Esophagus muscularis mucosa (tissue), 4 donors: ENCODE measurements around the gene PLXNA4. TPM values are rescaled to one million over a fixed set of nuclear protein-coding genes. Genes with fewer than 3 reads are reported as not detected.

Experiments
- DNase-seq: peaks from one replicate; pipeline ENCODE4 v3.0.0-alpha.2; 2017; ENCODE audit errors: extremely low spot score
- H3K27ac ChIP-seq, 4 donors: fragments of 200-600 bp; sonication (generic); replicated peaks in 1 of 4; 1 replicate in 3 of 4; 2 replicates in 1 of 4; pipeline ENCODE4 v1.5.1; 2016 to 2019; ENCODE audit warnings: mild to moderate bottlenecking in 1 of 4
- H3K27me3 ChIP-seq, 4 donors: fragments of 200-600 bp; sonication (generic); one replicate each; pipeline versions ENCODE4 v1.5.1 to v1.6.0; 2016 to 2019
- H3K36me3 ChIP-seq, 4 donors: fragments of 200-600 bp; sonication (generic); one replicate each; pipeline ENCODE4 v1.5.1; 2016 to 2019
- H3K4me1 ChIP-seq, 4 donors: fragments of 200-600 bp; sonication (generic); one replicate each; pipeline ENCODE4 v1.5.1; 2016 to 2019
- H3K4me3 ChIP-seq, 4 donors: fragments of 200-600 bp; sonication (generic); 1 replicate in 2 of 4; 2 replicates in 2 of 4; pipeline ENCODE4 v1.5.1; 2016 to 2019; ENCODE audit warnings: mild to moderate bottlenecking in 4 of 4, moderate library complexity in 1 of 4
- H3K9me3 ChIP-seq, 4 donors: fragments of 200-600 bp; sonication (generic); 1 replicate in 3 of 4; 2 replicates in 1 of 4; pipeline ENCODE4 v1.5.1; 2016 to 2019
- EP300 ChIP-seq: sonication (generic); formaldehyde crosslinking; IDR thresholded peaks from one replicate; pipeline ENCODE4 v1.6.1; 2017; ENCODE audit warnings: antibody characterized with exemption
- POLR2A ChIP-seq: fragments of 450-650 bp; IDR thresholded peaks from one replicate; pipeline ENCODE4 v1.6.1; 2017; ENCODE audit warnings: antibody characterized with exemption, moderate library complexity, mild to moderate bottlenecking, low read depth
- POLR2AphosphoS5 ChIP-seq, 2 donors: sonication (generic); formaldehyde crosslinking; IDR thresholded peaks; one replicate each; pipeline ENCODE4 v1.6.1; 2017; ENCODE audit warnings: antibody characterized with exemption in 2 of 2
- WGBS: methylation state at CpG from one replicate; pipeline ENCODE4 v1.1.5; 2018; 5-methylcytosine and 5-hydroxymethylcytosine counted together
- intact Hi-C: fragments of 100-400 bp; cut with DNase I; formaldehyde crosslinking; loops from one replicate; pipeline ENCODE4 v1.15.1; 2023
- total RNA-seq, 4 donors: library from RNA; depleted of rRNA; stranded (reverse); fragments of >200 nt; gene quantifications; one replicate each; pipeline versions ENCODE4 v1.1.0 to v1.2.1, GENCODE V29; 2016
- TF ChIP-seq, protein P1 (sequence below), 3 experiments: fragments of 200-600 bp in 2 of 3; fragments of 450-650 bp in 1 of 3; sonication (generic) in 2 of 3; IDR thresholded peaks; one replicate each; pipeline ENCODE4 v1.5.1; 2017 to 2019; ENCODE audit warnings: antibody characterized with exemption in 3 of 3, mild to moderate bottlenecking in 2 of 3, moderate library complexity in 1 of 3

The PLXNA4 gene
- total RNA-seq, 4 donors from 2014 or later: 5.0 to 9.5 (median 6.6) TPM

- intact Hi-C loops: no loop called here
- Histone ChIP-seq H3K4me1 (peaks cover 7 to 23% (median 16%) of the 10 kb centered on the region in 4 donors), H3K4me3 (no peak overlapping the region), H3K36me3 (no peaks in the 10 kb centered on the region), H3K9me3 (no peaks in the 10 kb centered on the region), H3K27me3 (peaks cover 0 to 4% (median 0%) of the 10 kb centered on the region in 4 donors), H3K27ac (peak overlapping the region in 1 of 4 donors; percentile 15)
- 49% methylated on average over 6 of the region's 6 CpGs for WGBS
- no peak for DNase-seq
- TF ChIP-seq, protein P1, sequence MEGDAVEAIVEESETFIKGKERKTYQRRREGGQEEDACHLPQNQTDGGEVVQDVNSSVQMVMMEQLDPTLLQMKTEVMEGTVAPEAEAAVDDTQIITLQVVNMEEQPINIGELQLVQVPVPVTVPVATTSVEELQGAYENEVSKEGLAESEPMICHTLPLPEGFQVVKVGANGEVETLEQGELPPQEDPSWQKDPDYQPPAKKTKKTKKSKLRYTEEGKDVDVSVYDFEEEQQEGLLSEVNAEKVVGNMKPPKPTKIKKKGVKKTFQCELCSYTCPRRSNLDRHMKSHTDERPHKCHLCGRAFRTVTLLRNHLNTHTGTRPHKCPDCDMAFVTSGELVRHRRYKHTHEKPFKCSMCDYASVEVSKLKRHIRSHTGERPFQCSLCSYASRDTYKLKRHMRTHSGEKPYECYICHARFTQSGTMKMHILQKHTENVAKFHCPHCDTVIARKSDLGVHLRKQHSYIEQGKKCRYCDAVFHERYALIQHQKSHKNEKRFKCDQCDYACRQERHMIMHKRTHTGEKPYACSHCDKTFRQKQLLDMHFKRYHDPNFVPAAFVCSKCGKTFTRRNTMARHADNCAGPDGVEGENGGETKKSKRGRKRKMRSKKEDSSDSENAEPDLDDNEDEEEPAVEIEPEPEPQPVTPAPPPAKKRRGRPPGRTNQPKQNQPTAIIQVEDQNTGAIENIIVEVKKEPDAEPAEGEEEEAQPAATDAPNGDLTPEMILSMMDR (IDR thresholded peaks at IDR 0.05): no peak
- peak in 1 of 2 donors; percentile 45 for TF ChIP-seq POLR2AphosphoS5 (IDR thresholded peaks at IDR 0.05)
- TF ChIP-seq POLR2A: no peak
- TF ChIP-seq EP300: no peak
Observed at GRCh38 chr7:132352800-132353199, 223.5 kb downstream of the PLXNA4 start.

DNA sequence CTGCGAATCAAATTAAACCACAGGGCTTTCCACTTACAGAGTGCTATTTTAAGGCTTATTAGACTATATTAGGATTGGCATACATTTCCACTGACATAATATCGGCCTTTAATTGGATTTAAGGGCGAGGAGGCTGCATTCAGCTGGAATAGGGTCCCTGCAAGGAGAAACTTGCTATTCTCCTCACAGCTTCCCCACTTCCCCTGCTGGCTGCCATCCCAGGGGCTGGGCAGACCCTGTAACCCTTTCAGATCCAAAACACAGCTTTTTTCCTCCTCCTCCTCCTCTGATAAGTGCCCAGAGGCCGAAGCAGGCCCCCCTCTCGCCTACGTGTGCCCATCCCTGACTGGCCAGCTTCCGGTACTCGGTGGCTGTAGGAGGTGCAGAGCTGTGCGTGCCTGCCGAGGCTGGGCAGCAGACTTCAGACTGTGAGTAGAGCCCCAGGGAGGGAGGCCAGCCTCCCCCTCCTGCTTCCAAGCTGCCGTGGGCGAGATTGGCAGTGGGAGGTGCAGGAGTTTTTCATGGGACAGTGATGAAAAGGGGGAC, 224.2 kb downstream of the PLXNA4 start:
- Histone ChIP-seq H3K9me3 (no peaks in the 10 kb centered on the region), H3K36me3 (no peaks in the 10 kb centered on the region), H3K4me3 (no peak overlapping the region), H3K27me3 (peaks cover 0 to 4% (median 0%) of the 10 kb centered on the region in 4 donors), H3K4me1 (peaks cover 7 to 23% (median 16%) of the 10 kb centered on the region in 4 donors), H3K27ac (peak overlapping the region in 2 of 4 donors; percentile 12 to 15)
- no peak for DNase-seq
- intact Hi-C loops: no loop called here
- 62% methylated on average over 10 of the region's 12 CpGs for WGBS
- TF ChIP-seq POLR2A (no peak), POLR2AphosphoS5 (IDR thresholded peaks at IDR 0.05) (no peak), EP300 (no peak)
- TF ChIP-seq, protein P1 (IDR thresholded peaks at IDR 0.05): no peak

- Histone ChIP-seq H3K27me3 (peaks cover 0 to 4% (median 0%) of the 10 kb centered on the region in 4 donors), H3K4me3 (no peak overlapping the region), H3K27ac (no peak overlapping the region), H3K4me1 (peaks cover 7 to 23% (median 16%) of the 10 kb centered on the region in 4 donors), H3K9me3 (no peaks in the 10 kb centered on the region), H3K36me3 (no peaks in the 10 kb centered on the region)
- DNase-seq: no peak
- intact Hi-C loops: no loop called here
- TF ChIP-seq POLR2A: no peak
Observed at GRCh38 chr7:132350741-132351140, 225.5 kb downstream of the PLXNA4 start.

DNA sequence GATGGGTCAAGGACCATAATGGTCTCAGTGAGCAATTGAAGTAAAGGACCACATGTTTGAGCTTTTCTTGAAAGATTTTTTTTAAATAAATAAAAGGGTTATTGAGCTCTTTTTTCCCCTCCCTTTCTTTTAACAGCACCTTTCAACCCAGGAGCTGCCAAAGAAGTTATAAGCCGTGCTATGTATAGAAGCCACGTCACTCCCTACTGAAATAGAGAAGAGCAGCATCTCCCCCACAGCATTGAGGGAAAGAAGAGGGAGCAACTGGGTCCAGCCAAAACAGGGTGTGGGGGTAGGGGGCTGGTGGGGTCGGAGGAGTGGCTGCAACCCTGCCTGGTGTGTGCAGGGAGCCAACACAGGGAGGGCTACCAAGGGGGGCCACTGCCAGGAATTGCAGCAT, 227.2 kb downstream of the PLXNA4 start:
- no peak overlapping the region for H3K4me3 ChIP-seq
- H3K4me1 ChIP-seq: peaks cover 7 to 23% (median 14%) of the 10 kb centered on the region in 4 donors
- no peak overlapping the region for H3K27ac ChIP-seq
- H3K27me3 ChIP-seq: peaks cover 0 to 4% (median 0%) of the 10 kb centered on the region in 4 donors
- WGBS: 75% methylated on average over 3 of the region's 3 CpGs
- no peaks in the 10 kb centered on the region for H3K9me3 ChIP-seq
- intact Hi-C loops: no loop called here
- no peaks in the 10 kb centered on the region for H3K36me3 ChIP-seq
- no peak for DNase-seq
- TF ChIP-seq, protein P1 (IDR thresholded peaks at IDR 0.05): no peak
- TF ChIP-seq POLR2AphosphoS5 (IDR thresholded peaks at IDR 0.05): no peak
- no peak for TF ChIP-seq EP300
- TF ChIP-seq POLR2A: no peak

DNA sequence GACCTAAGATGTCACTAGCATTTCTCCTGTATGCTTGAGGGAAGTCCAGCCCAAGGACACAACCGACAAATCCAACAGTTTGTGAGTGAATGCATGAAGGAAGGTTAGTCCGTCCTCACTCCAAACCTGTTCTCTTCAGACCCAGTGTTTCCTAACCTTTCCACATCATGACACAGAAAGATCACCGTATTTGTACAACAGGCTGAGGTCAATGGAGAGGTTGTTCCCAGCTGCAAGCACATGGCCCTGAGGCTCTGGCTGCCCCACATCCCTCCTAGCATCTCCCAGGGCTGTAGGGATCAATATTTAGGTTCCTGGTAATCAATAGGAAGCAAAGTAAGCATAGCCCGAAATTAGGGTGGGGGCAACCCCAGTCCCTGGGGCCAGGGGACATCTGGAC, 227.9 kb downstream of the PLXNA4 start:
- Histone ChIP-seq H3K4me3 (no peak overlapping the region), H3K27me3 (peaks cover 0 to 4% (median 0%) of the 10 kb centered on the region in 4 donors), H3K27ac (no peak overlapping the region), H3K36me3 (no peaks in the 10 kb centered on the region), H3K9me3 (no peaks in the 10 kb centered on the region), H3K4me1 (peaks cover 7 to 20% (median 14%) of the 10 kb centered on the region in 4 donors)
- no peak for TF ChIP-seq EP300
- TF ChIP-seq, protein P1 (IDR thresholded peaks at IDR 0.05): no peak
- TF ChIP-seq POLR2AphosphoS5 (IDR thresholded peaks at IDR 0.05): no peak
- no peak for TF ChIP-seq POLR2A
- intact Hi-C loops: no loop called here
- DNase-seq: no peak
- 97% methylated on average over 3 of the region's 4 CpGs for WGBS
